ENCODE results near the gene PIGH. TPM values are rescaled to one million over a fixed set of nuclear protein-coding genes. Genes with fewer than 3 reads are reported as not detected.

The PIGH gene
- total RNA-seq, 2 donors from 2014 or later = 4.5 to 7.5 TPM

- Histone ChIP-seq H3K27me3 (ENCODE audit: control insufficient read depth, insufficient read depth, low read length, poor library complexity, severe bottlenecking) (no peaks in the 10 kb centered on the region), H3K36me3 (ENCODE audit: control insufficient read depth, insufficient read depth, low read length) (peaks cover 13% of the 10 kb centered on the region), H3K27ac (ENCODE audit: low read depth, low read length) (no peak overlapping the region), H3K4me3 (ENCODE audit: low read length) (no peak overlapping the region), H3K9ac (ENCODE audit: extremely low read depth, low read length, poor library complexity, severe bottlenecking) (no peak overlapping the region), H3K4me1 (ENCODE audit: control insufficient read depth, insufficient read depth, low read length) (no peaks in the 10 kb centered on the region), H3K9me3 (ENCODE audit: control insufficient read depth, low read length) (no peaks in the 10 kb centered on the region)
- TF ChIP-seq CTCF (conservative IDR thresholded peaks at IDR 0.05) = no peak
- Mint-ChIP-seq H3K4me1 (peaks cover 4% of the 10 kb centered on the region), H3K9me3 (no peaks in the 10 kb centered on the region), H3K4me3 (no peak overlapping the region), H3K27me3 (ENCODE audit: insufficient read depth) (no peaks in the 10 kb centered on the region), H3K27ac (no peak overlapping the region), H3K36me3 (ENCODE audit: low read depth) (peaks cover 15% of the 10 kb centered on the region)
- 100% methylated on average over 1 of the region's 1 CpG for WGBS, 2 experiments (ENCODE audit: insufficient coverage in 1 of 2, insufficient read length in 1 of 2)
- no peak for DNase-seq
Observed at GRCh38 chr14:67641480-67641879, 41.4 kb upstream of the PIGH start.

DNA sequence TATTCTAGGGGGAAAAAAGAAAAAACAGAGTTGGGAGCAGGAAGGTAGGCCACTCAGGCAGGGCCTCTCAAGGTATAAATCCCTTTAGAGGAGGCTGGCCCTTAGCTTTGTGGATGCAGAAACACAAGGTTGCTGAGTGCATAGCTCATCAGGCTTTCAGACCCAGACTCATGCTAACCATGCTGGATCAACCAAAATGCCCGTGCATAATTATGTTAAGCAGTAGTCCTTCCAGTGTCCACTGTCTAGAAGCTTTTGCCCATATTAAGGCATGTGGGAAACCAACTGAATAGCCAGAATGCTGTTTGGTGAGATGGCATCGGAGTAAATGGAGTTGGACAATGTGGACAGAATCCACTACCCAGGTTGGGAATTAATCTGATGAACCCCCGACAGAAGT lies 38.6 kb upstream of the PIGH start:
- H3K4me3 ChIP-seq (ENCODE audit: low read length) = no peak overlapping the region
- Mint-ChIP-seq H3K4me1 (no peaks in the 10 kb centered on the region), H3K27ac (no peak overlapping the region), H3K36me3 (ENCODE audit: low read depth) (no peaks in the 10 kb centered on the region), H3K4me3 (no peak overlapping the region), H3K9me3 (no peaks in the 10 kb centered on the region), H3K27me3 (ENCODE audit: insufficient read depth) (no peaks in the 10 kb centered on the region)
- H3K36me3 ChIP-seq (ENCODE audit: control insufficient read depth, insufficient read depth, low read length) = no peaks in the 10 kb centered on the region
- no peak overlapping the region for H3K27ac ChIP-seq (ENCODE audit: low read depth, low read length)
- 92 to 93% methylated on average over 2 to 3 of the region's 3 CpGs for WGBS, 2 experiments (ENCODE audit: insufficient coverage in 1 of 2, insufficient read length in 1 of 2)
- no peaks in the 10 kb centered on the region for H3K9me3 ChIP-seq (ENCODE audit: control insufficient read depth, low read length)
- no peaks in the 10 kb centered on the region for H3K4me1 ChIP-seq (ENCODE audit: control insufficient read depth, insufficient read depth, low read length)
- no peaks in the 10 kb centered on the region for H3K27me3 ChIP-seq (ENCODE audit: control insufficient read depth, insufficient read depth, low read length, poor library complexity, severe bottlenecking)
- H3K9ac ChIP-seq (ENCODE audit: extremely low read depth, low read length, poor library complexity, severe bottlenecking) = no peak overlapping the region
- no peak for TF ChIP-seq CTCF (conservative IDR thresholded peaks at IDR 0.05)
- no peak for DNase-seq

DNA sequence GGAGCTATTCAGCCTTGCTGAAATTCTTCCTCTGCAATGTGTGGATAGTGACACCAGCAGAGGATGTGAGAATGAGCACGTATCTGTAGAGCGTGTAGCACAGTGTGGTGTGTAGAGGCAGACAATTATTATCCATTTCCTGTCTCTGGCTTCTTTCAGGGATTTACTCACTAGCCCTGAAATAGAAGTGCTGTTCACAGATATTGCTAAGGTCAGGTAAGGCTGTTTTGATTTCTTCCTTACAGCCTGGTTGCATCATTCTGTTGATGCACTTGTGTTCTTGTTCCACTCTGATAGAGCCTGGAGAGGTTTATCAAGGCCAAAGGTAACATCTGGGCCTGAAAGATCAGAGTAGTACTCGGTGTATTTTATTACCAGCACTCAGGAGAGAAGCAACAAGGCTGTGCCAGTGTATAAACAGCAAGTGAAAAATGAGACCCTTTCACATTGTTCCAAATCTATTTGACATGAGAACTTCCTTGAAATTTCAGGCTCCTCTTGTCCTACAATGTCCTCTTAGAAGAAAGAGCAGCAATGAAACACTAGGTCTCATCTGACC lies 36.4 kb upstream of the PIGH start:
- Mint-ChIP-seq H3K9me3 (no peaks in the 10 kb centered on the region), H3K4me1 (no peaks in the 10 kb centered on the region)
- WGBS, 2 experiments (ENCODE audit: insufficient coverage in 1 of 2, insufficient read length in 1 of 2) = 95 to 100% methylated on average over 2 to 3 of the region's 3 CpGs

More for the DNA sequence above, 36.4 kb upstream of the PIGH start:
- Histone ChIP-seq H3K36me3 (ENCODE audit: control insufficient read depth, insufficient read depth, low read length) (no peaks in the 10 kb centered on the region), H3K4me3 (ENCODE audit: low read length) (no peak overlapping the region), H3K9me3 (ENCODE audit: control insufficient read depth, low read length) (no peaks in the 10 kb centered on the region), H3K4me1 (ENCODE audit: control insufficient read depth, insufficient read depth, low read length) (no peaks in the 10 kb centered on the region), H3K9ac (ENCODE audit: extremely low read depth, low read length, poor library complexity, severe bottlenecking) (no peak overlapping the region), H3K27ac (ENCODE audit: low read depth, low read length) (no peak overlapping the region), H3K27me3 (ENCODE audit: control insufficient read depth, insufficient read depth, low read length, poor library complexity, severe bottlenecking) (no peaks in the 10 kb centered on the region)
- DNase-seq = no peak
- no peak overlapping the region for H3K4me3 Mint-ChIP-seq
- no peak overlapping the region for H3K27ac Mint-ChIP-seq
- peaks cover 10% of the 10 kb centered on the region for H3K36me3 Mint-ChIP-seq (ENCODE audit: low read depth)
- no peaks in the 10 kb centered on the region for H3K27me3 Mint-ChIP-seq (ENCODE audit: insufficient read depth)
- no peak for TF ChIP-seq CTCF (conservative IDR thresholded peaks at IDR 0.05)
